GM12864 (cell line): ENCODE measurements around the gene RBM43.

Experiments used
- DNase-seq: peaks from one replicate; pipeline ENCODE4 v3.0.0-alpha.2; 2011; ENCODE audit warnings: low read depth
- H3K4me3 ChIP-seq: 2 replicates; pipeline ENCODE4 v1.5.1; 2011; ENCODE audit warnings: mild to moderate bottlenecking, low read depth, low read length, control low read depth
- CTCF ChIP-seq: IDR thresholded peaks from 2 replicates; pipeline ENCODE4 v1.5.1; 2011; ENCODE audit warnings: low read depth, mild to moderate bottlenecking, moderate library complexity, low read length, control low read depth, inconsistent platforms; ENCODE audit errors: missing control alignments

RBM43 gene

GRCh38 chr2:151282401-151282800 is 20.7 kb upstream of the RBM43 start:
- DNase-seq = no peak
- no peak for TF ChIP-seq CTCF
- H3K4me3 ChIP-seq = no peak overlapping the region

- no peak overlapping the region for H3K4me3 ChIP-seq
- no peak for TF ChIP-seq CTCF
- no peak for DNase-seq
Observed at GRCh38 chr2:151280271-151280670, 18.6 kb upstream of the RBM43 start.

- DNase-seq = no peak
- no peak for TF ChIP-seq CTCF
- no peak overlapping the region for H3K4me3 ChIP-seq
Observed at GRCh38 chr2:151278487-151278886, 16.8 kb upstream of the RBM43 start.

- no peak for DNase-seq
- TF ChIP-seq CTCF = no peak
- H3K4me3 ChIP-seq = no peak overlapping the region
Observed at GRCh38 chr2:151277067-151277466, 15.4 kb upstream of the RBM43 start.

GRCh38 chr2:151275291-151275690 is 13.6 kb upstream of the RBM43 start:
- H3K4me3 ChIP-seq = no peak overlapping the region
- DNase-seq = no peak
- TF ChIP-seq CTCF = no peak

- no peak for TF ChIP-seq CTCF
- DNase-seq = no peak
- no peak overlapping the region for H3K4me3 ChIP-seq
Observed at GRCh38 chr2:151271824-151272223, 10.2 kb upstream of the RBM43 start.

- TF ChIP-seq CTCF = no peak
- H3K4me3 ChIP-seq = no peak overlapping the region
- DNase-seq = no peak
Observed at GRCh38 chr2:151269798-151270568, 8.3 kb upstream of the RBM43 start.
